ENCODE data around the gene ACAN. TPM values are rescaled to one million over a fixed set of nuclear protein-coding genes. Genes with fewer than 3 reads are reported as not detected.

Gene ACAN
- total and polyA plus RNA-seq, 9 of the 15 experiments (the other 6 are each of a cell fraction or from before 2014, with no cell fraction given) = not detected

- WGBS (ENCODE audit: insufficient coverage, low coverage, missing lambda C conversion rate) = 94% methylated on average over 1 of the region's 1 CpG
Observed at GRCh38 chr15:88906130-88906529, 102.9 kb downstream of the ACAN start.

GRCh38 chr15:88906551-88906950, 103.3 kb downstream of the ACAN start:
- CTCF ChIA-PET (ENCODE audit: low intra/inter-chr PET ratio) = interaction anchor here (1.1 kb wide), 1 partner anchor 111 kb away, joined by 4 read pairs; no protein-coding TSS in a partner anchor
- H3K4me1 ChIP-seq (replicated peaks in 1 of 2; ENCODE audit: control insufficient read depth in 2 of 2, insufficient read depth in 2 of 2, low read length in 2 of 2) = peaks cover 31 to 34% of the 10 kb centered on the region in 2 experiments; a peak in 4 of 5 replicates
- ATAC-seq (no peak), DNase-seq (ENCODE audit: extremely low read depth in 1 of 4, low spot score in 3 of 4) (no peak), FAIRE-seq (no peak)
- peaks cover 22% of the 10 kb centered on the region for H3K79me2 ChIP-seq (ENCODE audit: control insufficient read depth, insufficient read depth, low read length)
- H3K27ac ChIP-seq (ENCODE audit: extremely low read depth, low read depth, low read length) = no peak overlapping the region
- WGBS (ENCODE audit: insufficient coverage, low coverage, missing lambda C conversion rate) = 89% methylated on average over 7 of the region's 7 CpGs
- H3K9ac ChIP-seq (ENCODE audit: insufficient read depth in 1 of 2, low read depth in 2 of 2, low read length in 2 of 2) = no peak overlapping the region
- TF ChIP-seq KDM1A (IDR thresholded peaks at IDR 0.05) (no peak), XRCC3 (IDR thresholded peaks at IDR 0.05) (no peak), MLX (CRISPR knock-in tag; conservative IDR thresholded peaks at IDR 0.05) (no peak), NFYB (IDR thresholded peaks at IDR 0.05; ENCODE audit: extremely low read depth, insufficient read length) (no peak), TCF15 (CRISPR knock-in tag; IDR thresholded peaks at IDR 0.05) (no peak), CREM (IDR thresholded peaks at IDR 0.05; ENCODE audit: low read depth) (no peak)
- no peaks in the 10 kb centered on the region for H3K9me3 ChIP-seq (replicated peaks; ENCODE audit: control insufficient read depth, insufficient read depth, low read depth, low read length)
- H4K20me1 ChIP-seq (replicated peaks; ENCODE audit: control insufficient read depth, insufficient read depth, low read length) = 0 out of 2 replicates have a peak, but pooled peaks cover 9% of the 10 kb centered on the region
- H3K36me3 ChIP-seq (ENCODE audit: control insufficient read depth, insufficient read depth, low read length) = peaks cover 93% of the 10 kb centered on the region
- no peak overlapping the region for H3K4me3 ChIP-seq
- H3K27me3 ChIP-seq (ENCODE audit: control insufficient read depth in 2 of 2, insufficient read depth in 2 of 2, low read length in 2 of 2) = no peaks in the 10 kb centered on the region
- BruUV-seq (replicated peaks) = no TSS peak
- intact Hi-C loops (cut with micrococcal nuclease) (no loop called here), in situ Hi-C loops (cut with MboI) (no loop called here)
- POLR2A ChIA-PET = interaction anchor here (0.5 to 2.4 kb wide), 3 partner anchors 10 to 96 kb away, joined by 3 to 20 read pairs (median 4); no protein-coding TSS in a partner anchor
- H3K9me1 ChIP-seq (ENCODE audit: control insufficient read depth, insufficient read depth, low read length) = peaks cover 3% of the 10 kb centered on the region
- H2AFZ ChIP-seq (ENCODE audit: low read depth, low read length) = no peak overlapping the region
- no peak overlapping the region for H3K4me2 ChIP-seq (ENCODE audit: insufficient read depth, low read length)

More at GRCh38 chr15:88906130-88906529, 102.9 kb downstream of the ACAN start:
- Histone ChIP-seq H3K36me3 (ENCODE audit: control insufficient read depth, insufficient read depth, low read length) (peaks cover 95% of the 10 kb centered on the region), H3K9ac (ENCODE audit: insufficient read depth in 1 of 2, low read depth in 2 of 2, low read length in 2 of 2) (no peak overlapping the region), H3K79me2 (ENCODE audit: control insufficient read depth, insufficient read depth, low read length) (peaks cover 18% of the 10 kb centered on the region), H3K27ac (ENCODE audit: extremely low read depth, low read depth, low read length) (no peak overlapping the region), H4K20me1 (replicated peaks; ENCODE audit: control insufficient read depth, insufficient read depth, low read length) (0 out of 2 replicates have a peak, but pooled peaks cover 9% of the 10 kb centered on the region), H3K4me3 (no peak overlapping the region), H2AFZ (ENCODE audit: low read depth, low read length) (no peak overlapping the region), H3K9me3 (replicated peaks; ENCODE audit: control insufficient read depth, insufficient read depth, low read depth, low read length) (no peaks in the 10 kb centered on the region), H3K4me2 (ENCODE audit: insufficient read depth, low read length) (no peak overlapping the region), H3K9me1 (ENCODE audit: control insufficient read depth, insufficient read depth, low read length) (peaks cover 3% of the 10 kb centered on the region), H3K4me1 (replicated peaks in 1 of 2; ENCODE audit: control insufficient read depth in 2 of 2, insufficient read depth in 2 of 2, low read length in 2 of 2) (peaks cover 30% of the 10 kb centered on the region in 2 experiments; a peak in 4 of 5 replicates), H3K27me3 (ENCODE audit: control insufficient read depth in 2 of 2, insufficient read depth in 2 of 2, low read length in 2 of 2) (no peaks in the 10 kb centered on the region)
- ChIA-PET CTCF (ENCODE audit: low intra/inter-chr PET ratio) (interaction anchor here (1.1 kb wide), 1 partner anchor 111 kb away, joined by 4 read pairs; no protein-coding TSS in a partner anchor), POLR2A (interaction anchor here (1.2 to 2.4 kb wide), 2 partner anchors 15 to 97 kb away, joined by 5 to 20 read pairs; no protein-coding TSS in a partner anchor)
- intact Hi-C loops (cut with micrococcal nuclease) (no loop called here), in situ Hi-C loops (cut with MboI) (no loop called here)
- no peak for ATAC-seq
- no peak for DNase-seq (ENCODE audit: extremely low read depth in 1 of 4, low spot score in 3 of 4)
- TF ChIP-seq HLTF (IDR thresholded peaks at IDR 0.05) = no peak
- TF ChIP-seq RBM25 (IDR thresholded peaks at IDR 0.05; ENCODE audit: low read depth, low read length, severe bottlenecking) = peak; percentile 90
- TF ChIP-seq NFATC3 (IDR thresholded peaks at IDR 0.05) = no peak
- FAIRE-seq = no peak
- no TSS peak for BruUV-seq (replicated peaks)

Data from K562 (cell line).